ENCODE measurements around the gene PDE7B.

PDE7B gene

DNA sequence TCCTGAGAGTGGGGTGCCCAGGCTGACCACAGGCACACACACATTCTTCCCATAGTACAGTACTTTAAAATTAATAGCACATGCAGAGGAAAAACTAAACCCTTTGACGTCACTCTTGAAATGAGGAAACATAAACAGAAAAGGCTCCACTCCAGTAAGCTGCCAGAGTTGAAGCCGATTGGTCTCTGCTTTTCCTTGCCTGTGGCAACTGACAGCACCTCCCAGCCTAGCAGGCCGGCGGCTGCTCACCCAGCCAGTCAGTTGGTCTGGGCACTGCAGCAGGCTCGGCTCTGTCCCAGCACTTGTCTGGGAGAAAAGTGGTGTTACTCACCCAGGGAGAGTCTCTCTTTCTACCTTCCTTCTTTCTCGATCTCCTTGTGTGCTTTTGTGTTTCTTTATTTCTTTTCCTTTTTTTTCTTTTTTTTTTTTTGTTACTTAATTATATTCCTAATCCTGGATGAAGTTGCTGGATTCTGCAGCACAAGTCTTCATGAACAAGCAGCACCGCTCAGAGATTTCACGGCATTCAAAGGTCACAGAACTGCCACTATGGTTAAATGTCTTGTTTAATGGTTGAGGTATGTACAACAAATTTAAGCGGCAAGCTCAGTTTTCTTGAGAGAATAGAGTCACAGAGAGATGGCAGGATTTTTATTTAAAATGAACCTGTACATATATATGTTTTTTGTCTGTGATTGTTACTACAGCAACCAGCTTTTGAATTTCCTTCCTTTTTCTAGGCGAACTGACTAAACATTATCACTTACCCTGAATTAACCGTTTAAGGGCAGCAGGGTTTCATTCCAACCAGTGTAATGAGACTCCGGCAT lies at the start of gene PDE7B:
PDE7B (plus strand) TSS at position 260 of the 830 bp plus-strand sequence.
- in situ Hi-C loops (cut with HindIII; ENCODE audit: low sequenced_read_pairs) = no loop called here

DNA sequence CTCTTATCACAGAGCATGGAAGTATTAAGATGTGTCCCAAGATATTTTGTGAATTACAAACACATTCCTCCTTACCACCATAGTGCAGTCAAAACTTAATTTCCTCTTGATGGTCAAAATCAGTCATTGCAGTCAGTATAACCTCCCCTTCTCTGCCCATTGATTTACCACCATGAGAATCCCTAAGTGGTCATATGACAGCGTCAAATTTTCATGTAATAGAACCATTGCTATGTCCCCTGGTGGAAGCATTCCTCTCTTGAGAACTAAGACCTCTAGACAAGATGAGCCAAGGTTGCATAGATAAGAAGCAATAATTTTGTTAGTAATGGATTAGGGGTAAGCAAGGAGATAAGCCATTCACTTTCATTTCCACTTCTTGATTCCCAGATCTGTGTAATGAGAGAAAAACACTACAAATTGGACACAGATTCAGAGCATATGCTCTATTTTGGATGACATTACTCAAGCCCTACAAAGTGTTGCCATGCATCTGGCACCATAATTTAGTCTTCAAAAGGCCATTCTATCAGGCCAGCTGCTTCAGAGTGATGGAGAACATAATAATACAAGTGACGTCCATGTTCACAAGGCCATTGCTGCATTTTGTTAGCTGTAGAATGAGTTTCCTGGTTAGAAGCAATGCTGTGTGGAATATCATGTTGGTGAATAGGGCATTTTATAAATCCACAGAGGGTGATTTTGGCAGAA lies 49.6 kb upstream of the PDE7B start:
- in situ Hi-C loops (cut with HindIII; ENCODE audit: low sequenced_read_pairs) = no loop called here

DNA sequence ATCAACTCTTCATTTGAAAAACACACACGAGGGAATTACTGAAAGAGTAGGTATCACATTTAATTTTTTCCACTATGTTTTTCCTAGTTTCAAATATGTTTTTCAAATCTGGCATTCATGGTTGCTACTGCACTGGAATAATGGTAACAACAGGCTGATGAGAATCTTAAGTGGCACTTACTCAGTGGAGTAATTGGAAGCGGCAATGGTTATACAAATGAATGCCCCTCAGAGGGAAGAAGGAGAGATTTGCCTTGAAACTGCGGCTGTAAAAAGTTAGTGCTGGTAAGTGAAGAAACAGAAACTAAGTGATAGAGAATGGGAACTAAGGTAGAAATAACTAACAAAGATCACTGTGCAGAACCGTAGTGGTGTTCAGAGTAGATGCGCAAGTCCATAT lies 41.0 kb upstream of the PDE7B start:
- in situ Hi-C loops (cut with HindIII; ENCODE audit: low sequenced_read_pairs) = no loop called here

DNA sequence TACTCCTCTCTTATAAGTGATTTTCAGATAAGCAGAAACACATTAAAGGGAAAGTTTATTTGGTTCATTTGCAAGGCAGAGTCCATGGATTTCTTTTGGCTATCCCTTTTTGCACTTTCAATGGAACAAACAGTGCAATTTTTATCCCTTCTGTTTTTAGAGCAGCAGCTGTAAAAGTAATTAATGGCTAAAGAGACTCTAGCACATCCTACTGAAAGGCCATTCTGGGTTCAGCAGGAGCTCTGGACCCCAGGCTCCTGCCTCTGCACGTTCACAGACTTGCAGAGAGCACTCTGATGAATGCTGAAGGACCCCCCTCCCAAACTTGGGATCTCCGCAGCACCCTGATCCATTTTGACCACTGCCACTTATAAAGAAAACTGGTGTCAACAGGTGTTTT lies 40.3 kb upstream of the PDE7B start:
- in situ Hi-C loops (cut with HindIII; ENCODE audit: low sequenced_read_pairs) = no loop called here

DNA sequence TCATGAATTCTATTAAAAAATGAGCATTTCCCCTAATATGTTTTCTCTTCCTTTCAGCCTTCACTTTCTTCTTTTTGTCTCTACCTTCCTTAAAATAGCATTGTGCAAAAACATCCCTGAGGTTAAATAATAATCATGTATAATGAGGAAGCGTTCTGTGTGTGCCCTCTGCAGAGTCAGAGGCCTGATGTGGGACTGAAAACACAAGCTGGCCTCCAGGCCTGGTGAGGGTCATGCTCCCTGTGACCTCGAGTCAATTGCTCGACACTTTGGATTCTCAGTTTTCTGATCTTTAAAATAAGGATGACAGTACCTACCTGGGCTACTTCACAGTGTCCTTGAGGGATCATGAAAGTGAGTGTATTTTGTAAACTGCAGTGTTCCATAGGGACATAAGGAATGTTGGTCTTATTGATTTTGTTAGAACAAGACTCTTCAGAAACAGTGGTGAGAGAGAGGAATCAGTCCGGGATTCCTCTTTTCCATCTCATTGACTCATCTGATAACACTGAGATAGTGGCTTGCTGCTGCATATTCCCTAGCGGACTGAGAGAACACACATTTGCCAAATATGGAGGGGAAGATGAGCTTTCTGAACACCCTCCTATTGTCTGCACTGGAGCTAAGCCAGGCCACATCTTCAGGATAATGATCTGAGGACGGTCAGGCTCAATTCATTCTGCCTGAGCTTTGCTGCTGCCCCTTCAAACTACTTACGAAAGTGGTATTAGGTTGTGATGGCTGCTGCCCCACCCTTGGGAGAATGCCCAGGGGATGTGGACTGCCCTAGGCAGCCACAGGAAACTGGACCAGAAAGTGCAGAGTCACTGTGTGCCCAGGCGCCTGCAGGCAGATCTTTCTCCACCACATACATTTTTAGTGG lies 39.6 kb upstream of the PDE7B start:
- in situ Hi-C loops (cut with HindIII; ENCODE audit: low sequenced_read_pairs) = no loop called here

DNA sequence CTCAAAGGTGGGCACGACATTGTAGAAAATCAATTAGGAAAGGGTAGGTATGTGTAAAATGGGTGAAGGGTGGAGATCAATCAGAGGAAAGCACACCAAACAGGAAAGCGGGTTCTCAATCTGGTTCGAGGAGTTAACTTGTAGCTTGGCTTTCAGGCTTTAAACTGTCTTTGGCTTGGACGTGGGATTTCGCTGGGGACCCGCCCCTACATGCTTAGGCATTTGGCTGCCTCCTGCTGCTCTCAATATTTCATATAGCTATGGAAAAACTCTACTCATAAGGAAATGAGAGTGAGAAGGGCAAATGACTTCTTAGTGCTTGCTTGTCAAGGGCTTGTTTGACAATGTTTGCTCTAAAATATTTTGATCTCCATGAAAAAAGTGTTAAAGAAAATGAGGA lies 38.1 kb upstream of the PDE7B start:
- in situ Hi-C loops (cut with HindIII; ENCODE audit: low sequenced_read_pairs) = no loop called here

DNA sequence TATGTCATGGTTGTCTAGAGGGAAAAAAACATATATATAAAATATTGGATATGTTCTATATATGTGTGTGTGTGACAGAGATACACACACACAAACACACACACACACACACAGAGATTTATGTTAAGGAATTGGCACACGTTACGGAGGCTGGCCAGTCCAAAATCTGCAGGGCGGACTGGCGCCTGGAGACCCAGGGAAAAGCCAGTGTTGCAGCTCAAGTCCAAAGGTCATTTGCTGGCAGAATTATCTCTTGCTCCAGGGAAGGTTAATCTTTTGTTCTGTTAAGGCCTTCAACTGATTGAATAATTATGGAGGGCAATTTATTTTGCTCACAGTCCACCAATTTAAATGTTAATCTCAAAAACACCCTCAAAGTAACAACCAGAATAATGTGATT lies 37.5 kb upstream of the PDE7B start:
- in situ Hi-C loops (cut with HindIII; ENCODE audit: low sequenced_read_pairs) = no loop called here

DNA sequence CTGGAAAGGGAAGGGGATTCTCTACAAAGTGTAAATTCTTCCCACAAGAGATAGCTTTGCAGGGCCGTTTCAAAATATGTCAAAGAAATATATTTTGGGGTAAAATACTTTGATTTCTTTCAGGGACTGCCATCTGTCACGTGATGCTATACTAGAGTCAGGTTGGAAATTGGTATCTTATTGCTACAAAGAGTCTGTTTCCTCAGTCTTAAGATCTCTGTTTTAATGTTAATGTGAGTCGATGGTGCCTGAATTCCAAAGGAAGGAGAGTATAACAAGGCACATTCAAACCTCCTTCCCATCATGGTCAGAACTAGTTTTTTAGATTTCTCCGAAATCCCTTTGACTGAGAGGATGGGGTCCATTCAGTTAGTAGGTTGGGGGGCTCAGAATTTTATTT lies 36.3 kb upstream of the PDE7B start:
- in situ Hi-C loops (cut with HindIII; ENCODE audit: low sequenced_read_pairs) = no loop called here

DNA sequence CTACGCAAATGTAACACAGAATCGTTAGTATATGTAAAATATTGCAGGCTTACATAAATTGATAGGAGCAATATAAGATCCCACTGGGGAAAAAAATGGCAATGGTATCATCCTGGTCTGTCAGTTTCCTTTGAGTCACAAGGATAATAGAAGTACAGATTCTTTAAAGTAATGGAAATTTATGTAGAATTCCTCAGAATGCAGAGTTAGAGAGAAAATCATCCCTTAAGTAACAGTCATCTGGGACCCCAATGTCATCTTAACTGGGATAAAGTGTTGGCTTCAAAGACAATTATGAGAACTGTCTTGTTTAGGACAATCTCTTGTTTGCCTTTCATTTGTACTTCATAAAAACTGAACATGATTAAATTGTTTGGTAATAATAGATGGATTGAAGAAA lies 34.5 kb upstream of the PDE7B start:
- in situ Hi-C loops (cut with HindIII; ENCODE audit: low sequenced_read_pairs) = no loop called here

DNA sequence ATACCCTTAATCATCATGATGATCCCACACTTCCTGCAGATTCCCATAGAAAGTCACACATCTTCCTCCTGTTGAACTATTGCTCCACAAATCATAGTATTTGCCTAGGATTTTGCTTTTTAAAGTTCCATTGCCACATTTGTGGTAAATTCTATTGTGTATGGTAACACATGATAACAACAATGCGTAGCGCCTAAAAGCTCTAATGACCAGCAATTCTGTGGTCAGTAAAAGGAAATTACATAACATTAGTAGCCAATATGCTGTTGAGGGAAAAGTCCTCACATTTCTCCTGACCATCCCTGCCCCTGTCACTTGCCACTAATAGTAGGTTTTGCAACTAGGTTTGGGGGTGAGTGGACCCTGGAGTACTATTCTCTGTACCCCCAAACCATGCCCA lies 31.8 kb upstream of the PDE7B start:
- in situ Hi-C loops (cut with HindIII; ENCODE audit: low sequenced_read_pairs) = no loop called here

DNA sequence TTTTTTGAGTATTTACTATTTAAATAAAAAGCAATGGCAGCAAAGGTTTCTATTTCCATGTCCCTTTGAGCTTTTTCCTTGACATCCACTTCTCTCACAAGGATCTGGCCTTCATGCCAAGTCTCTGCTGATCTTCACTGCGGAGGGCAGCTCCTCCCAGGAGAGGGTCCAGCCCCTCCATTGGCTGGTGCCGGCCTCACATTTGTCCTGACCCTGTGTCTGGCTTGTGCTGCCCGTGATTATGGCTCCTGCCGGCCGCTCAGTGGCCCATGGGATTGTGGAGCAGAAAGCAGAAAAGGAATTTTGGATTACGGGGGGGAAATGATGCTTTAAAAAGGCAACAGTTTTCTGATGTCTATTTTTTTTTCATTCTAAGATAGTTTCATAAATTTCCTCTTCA lies 31.2 kb upstream of the PDE7B start:
- in situ Hi-C loops (cut with HindIII; ENCODE audit: low sequenced_read_pairs) = no loop called here

DNA sequence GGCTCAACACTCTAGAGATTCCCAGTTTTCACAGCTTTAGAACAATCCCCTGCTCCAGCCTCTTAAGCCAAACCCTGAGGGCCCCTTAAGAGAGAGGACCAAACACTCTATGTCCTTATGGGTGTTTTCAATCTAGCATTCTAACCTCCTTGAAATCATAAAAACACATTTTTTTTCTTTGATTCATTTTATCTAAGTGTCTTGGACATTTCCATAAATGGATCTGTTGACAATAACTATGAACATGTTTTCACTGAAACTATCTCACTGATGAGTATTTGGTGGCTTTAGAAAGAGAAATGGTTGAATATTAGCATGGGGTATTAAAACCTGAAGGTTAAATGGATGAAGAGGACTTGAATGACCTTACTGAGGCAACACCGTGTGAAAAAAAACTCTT lies 27.6 kb upstream of the PDE7B start:
- in situ Hi-C loops (cut with HindIII; ENCODE audit: low sequenced_read_pairs) = no loop called here

DNA sequence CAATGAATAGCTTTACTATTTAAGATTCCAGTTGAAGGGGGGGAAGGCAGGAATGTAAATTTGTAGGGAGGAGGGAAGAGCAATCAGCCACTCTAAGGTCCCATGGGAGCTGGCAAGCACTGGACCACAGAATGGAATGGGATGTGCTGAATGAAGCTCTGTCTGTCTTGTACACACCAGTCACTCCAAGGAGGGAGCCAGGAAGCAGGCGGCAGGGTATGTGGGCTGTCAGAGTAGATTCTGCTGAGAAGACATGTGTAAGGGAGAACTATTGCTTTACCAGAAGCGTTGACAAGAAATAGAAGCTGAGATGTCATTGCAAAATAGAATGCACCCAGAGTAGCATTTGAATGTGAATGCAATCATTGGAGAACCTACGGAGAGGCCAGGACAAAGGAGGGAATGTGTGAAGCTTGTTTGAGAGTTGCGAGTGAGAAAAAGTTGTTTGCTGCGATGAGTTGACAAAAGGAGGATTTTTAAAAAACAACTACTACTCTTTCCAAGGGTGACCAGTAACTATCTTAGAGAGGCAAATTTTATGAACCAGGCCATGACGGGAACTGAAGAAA lies 25.2 kb upstream of the PDE7B start:
- in situ Hi-C loops (cut with HindIII; ENCODE audit: low sequenced_read_pairs) = no loop called here

DNA sequence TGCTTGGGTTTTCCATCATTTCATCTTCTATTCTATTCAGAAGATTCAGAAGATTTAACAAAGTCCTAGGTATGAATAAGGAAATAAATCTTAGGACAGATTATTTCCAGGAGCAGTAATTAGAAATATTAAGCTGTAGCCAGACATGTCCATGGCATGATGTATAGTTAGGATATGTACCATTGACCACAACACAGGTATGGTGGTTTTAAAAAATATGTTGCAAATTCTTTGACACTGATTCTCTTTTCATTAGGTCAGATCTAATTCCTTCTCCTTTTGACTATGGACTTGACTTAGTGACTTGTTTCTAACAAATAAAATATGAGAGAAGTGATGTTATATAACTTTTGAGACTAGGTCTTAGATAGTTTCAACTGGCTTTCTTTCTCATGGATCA lies 23.5 kb upstream of the PDE7B start:
- in situ Hi-C loops (cut with HindIII; ENCODE audit: low sequenced_read_pairs) = no loop called here

DNA sequence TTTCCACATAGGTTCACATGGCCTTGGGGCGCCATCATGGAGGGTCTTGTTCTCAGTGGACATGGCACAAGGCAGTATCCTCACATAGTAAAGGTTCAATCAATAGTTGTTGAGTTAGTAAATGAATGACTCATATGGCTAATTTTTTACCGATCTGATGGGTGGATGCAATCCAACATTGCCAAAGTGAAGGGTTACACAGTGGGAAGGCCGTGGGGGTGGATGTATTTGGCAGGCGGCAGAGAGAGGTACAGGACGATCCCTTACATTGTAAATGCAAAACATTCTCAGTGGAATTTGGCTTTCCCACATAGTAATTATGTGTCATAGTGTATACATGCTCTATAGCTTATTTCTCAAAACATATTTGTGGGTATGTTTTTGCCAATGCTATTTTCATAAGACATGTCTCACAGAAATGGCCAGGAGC lies 21.0 kb upstream of the PDE7B start:
- in situ Hi-C loops (cut with HindIII; ENCODE audit: low sequenced_read_pairs) = no loop called here

DNA sequence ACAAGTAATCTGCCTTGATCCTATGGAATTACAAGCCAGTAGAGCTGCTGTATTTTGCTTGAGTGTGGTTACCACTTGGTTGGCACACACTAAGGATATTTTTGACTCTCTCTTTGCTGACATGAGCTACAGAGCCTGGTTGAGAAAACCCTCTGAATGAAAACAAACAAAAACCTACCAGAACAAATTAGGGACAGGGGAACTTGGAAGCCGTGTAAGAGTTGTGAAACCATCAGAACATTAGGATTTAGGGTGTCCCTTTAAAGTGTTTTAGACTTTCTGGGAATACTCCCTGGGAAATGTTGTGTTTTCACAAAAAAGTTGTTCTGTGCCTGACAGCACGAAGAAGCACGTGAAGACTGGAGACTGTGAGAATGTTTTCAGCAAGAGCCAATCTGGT lies 20.5 kb upstream of the PDE7B start:
- in situ Hi-C loops (cut with HindIII; ENCODE audit: low sequenced_read_pairs) = no loop called here

DNA sequence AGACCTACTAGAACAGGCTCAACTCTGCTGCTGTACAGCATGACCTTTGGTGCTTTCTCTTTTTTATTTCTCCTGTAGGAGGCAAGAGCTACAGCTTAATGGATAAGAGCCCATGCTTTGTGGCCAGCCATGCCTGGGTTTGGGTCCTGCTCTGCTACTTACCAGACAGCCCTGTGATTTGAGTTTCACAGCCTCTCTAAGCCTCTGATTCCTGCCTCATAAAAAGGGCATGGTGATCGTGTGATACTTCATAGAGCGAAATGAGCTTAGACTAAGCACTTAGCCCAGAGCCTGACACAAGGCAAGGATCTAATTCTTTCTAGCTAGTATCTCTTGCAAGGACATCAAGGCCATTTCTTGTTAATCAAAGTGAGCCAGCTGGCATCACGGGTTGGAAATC lies 19.3 kb upstream of the PDE7B start:
- in situ Hi-C loops (cut with HindIII; ENCODE audit: low sequenced_read_pairs) = no loop called here

DNA sequence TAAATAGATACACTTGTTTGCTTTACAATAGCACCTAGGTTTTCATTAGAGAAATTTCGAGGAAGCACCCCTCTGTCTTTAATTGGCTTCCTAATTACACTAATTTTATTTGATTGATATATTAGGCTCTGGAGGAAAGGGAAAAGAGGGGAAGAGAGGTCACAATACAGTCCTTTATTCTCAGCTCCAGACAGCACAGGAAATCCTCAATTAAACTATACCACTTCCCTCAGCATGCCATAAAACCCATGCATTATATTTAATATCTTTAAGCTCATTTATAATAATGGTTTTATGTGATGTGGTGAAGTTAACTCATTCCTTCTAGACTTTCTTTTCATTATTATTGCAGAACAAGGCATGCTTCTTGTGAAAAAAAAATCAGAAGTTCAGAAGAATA lies 17.7 kb upstream of the PDE7B start:
- in situ Hi-C loops (cut with HindIII; ENCODE audit: low sequenced_read_pairs) = no loop called here

DNA sequence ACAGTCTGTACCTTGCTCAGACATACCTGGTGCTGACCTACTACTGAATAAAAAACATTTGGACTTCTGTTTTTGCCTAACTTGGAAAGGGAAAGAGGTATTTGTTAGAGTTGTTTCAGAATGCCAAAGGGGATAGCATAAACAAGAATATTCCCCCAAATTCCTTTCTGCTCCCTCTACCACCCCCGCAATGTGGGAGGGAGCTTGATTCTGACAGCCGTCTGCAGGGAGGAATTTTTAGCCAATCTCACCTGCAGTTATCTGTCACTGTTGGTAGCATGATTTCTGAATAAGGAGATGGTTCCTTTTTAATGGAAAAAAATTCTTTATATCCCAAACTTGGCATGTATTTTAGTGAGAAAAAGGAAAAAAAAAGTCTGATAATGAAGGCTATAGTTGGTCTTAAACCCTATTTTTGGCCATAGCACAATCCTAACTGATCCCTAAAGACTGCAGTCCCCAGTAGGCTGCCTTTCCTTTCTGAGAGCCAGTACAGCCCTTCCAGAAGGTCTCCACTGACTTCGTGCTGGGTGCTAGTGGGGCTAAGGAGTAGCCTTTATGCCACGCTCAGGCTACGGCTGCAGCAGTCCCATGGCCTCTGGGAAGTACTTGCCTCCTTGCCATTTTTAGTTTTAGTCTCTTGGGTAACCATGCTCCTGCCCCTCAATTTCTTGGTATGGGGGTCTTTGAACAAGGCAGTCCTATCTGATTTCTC lies 13.6 kb upstream of the PDE7B start:
- in situ Hi-C loops (cut with HindIII; ENCODE audit: low sequenced_read_pairs) = no loop called here

DNA sequence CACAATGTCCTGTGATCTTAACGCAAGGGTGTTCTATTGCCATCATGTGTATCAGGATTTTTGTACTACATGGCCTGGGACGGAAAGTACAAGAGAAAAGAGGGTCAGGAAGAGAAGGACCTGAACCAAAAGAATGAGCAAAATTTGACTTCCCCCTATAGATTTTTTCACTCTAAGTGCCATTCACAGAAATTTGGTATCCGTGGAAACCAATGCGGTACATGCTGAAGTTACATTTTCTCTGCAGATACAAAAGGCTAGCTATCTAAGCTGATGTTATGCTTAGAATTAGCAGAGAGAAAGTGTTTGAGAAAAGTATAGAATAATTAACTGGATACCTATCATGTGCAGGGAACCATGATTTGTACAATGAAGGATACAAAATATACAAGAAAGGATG lies 12.4 kb upstream of the PDE7B start:
- in situ Hi-C loops (cut with HindIII; ENCODE audit: low sequenced_read_pairs) = no loop called here
